GM13977 (cell line): ENCODE results near the gene ISM1.
A peak's percentile ranks its signal among the peaks of the same experiment; 100 is the strongest.

Source experiments
- DNase-seq: peaks from one replicate; pipeline ENCODE4 v3.0.0; 2012; ENCODE audit warnings: low spot score
- CTCF ChIP-seq: IDR thresholded peaks from 2 replicates; pipeline ENCODE4 v1.5.1; 2012; ENCODE audit warnings: mild to moderate bottlenecking, control low read depth; ENCODE audit not compliant: insufficient read depth; ENCODE audit errors: extremely low read depth, missing control alignments
- in situ Hi-C: fragments of 300-500 bp; cut with MboI; formaldehyde crosslinking; loops from one replicate; pipeline ENCODE4 v1.12.0; 2022; ENCODE audit warnings: low sequenced_read_pairs, low pct_unique_long_range_greater_than_20kb, mixed read lengths, inconsistent platforms; ENCODE audit not compliant: unreplicated experiment

ISM1 gene

GRCh38 chr20:13220194-13220903 lies 725 bp upstream of the ISM1 start:
- in situ Hi-C loops: no loop called here
- no peak for TF ChIP-seq CTCF
- DNase-seq: peak; percentile 35

GRCh38 chr20:13221313-13221672 lies 219 bp downstream of the ISM1 start:
- no peak for TF ChIP-seq CTCF
- DNase-seq: no peak
- in situ Hi-C loops: no loop called here

GRCh38 chr20:13221673-13222318 lies 722 bp downstream of the ISM1 start:
- in situ Hi-C loops: no loop called here
- no peak for TF ChIP-seq CTCF
- peak; percentile 84 for DNase-seq

GRCh38 chr20:13222319-13222716 lies 1.2 kb downstream of the ISM1 start:
- in situ Hi-C loops: no loop called here
- no peak for DNase-seq
- no peak for TF ChIP-seq CTCF

GRCh38 chr20:13223736-13224520 lies 2.9 kb downstream of the ISM1 start:
- no peak for TF ChIP-seq CTCF
- DNase-seq: no peak
- in situ Hi-C loops: no loop called here

GRCh38 chr20:13226367-13226766 lies 5.3 kb downstream of the ISM1 start:
- DNase-seq: no peak
- in situ Hi-C loops: no loop called here
- TF ChIP-seq CTCF: no peak
